Sigmoid colon (tissue), 4 donors: ENCODE measurements around the gene PTH2R.

ENCODE experiments used
- EP300 ChIP-seq, 4 donors: sonication (generic); formaldehyde crosslinking; IDR thresholded peaks; one replicate each; pipeline ENCODE4 v1.6.1; 2017; ENCODE audit warnings: antibody characterized with exemption in 4 of 4
- POLR2A ChIP-seq, 2 donors: fragments of 450-650 bp; IDR thresholded peaks; one replicate each; pipeline ENCODE4 v1.6.1; 2016; ENCODE audit warnings: antibody characterized with exemption in 2 of 2, mild to moderate bottlenecking in 2 of 2, moderate library complexity in 2 of 2

GRCh38 chr2:208373460-208374089 lies 33.0 kb upstream of the PTH2R start:
- TF ChIP-seq EP300 (IDR thresholded peaks at IDR 0.05) (no peak), POLR2A (IDR thresholded peaks at IDR 0.05) (no peak)
